Activated T-helper 1 cell treated with Interleukin-2 at 50 U/mL for 16 hours (primary cell): ENCODE measurements around the gene PRKRA.
"Not testable (repeated sequence)": the region's sequence is repeated elsewhere in the genome, so short reads cannot be mapped to it uniquely, and the experiment has no call there.

Source experiments
- DNase-seq: peaks from one replicate; pipeline ENCODE4 v3.0.0-alpha.2; 2020; ENCODE audit warnings: low read depth

Gene PRKRA

GRCh38 chr2:178413472-178414265, 37.3 kb downstream of the PRKRA start:
- DNase-seq = peak; percentile 45

GRCh38 chr2:178412453-178412852, 38.5 kb downstream of the PRKRA start:
- not testable (repeated sequence) for DNase-seq

- no peak for DNase-seq
These were observed 38.9 kb downstream of the PRKRA start for GRCh38 chr2:178412047-178412446.

- no peak for DNase-seq
These were observed 41.7 kb downstream of the PRKRA start for GRCh38 chr2:178409261-178409660.

- no peak for DNase-seq
These were observed 46.6 kb downstream of the PRKRA start for GRCh38 chr2:178404368-178404767.

- DNase-seq = no peak
These were observed 47.2 kb downstream of the PRKRA start for GRCh38 chr2:178403671-178404306.

- DNase-seq = no peak
These were observed 49.0 kb downstream of the PRKRA start for GRCh38 chr2:178401994-178402437.

- no peak for DNase-seq
These were observed 53.9 kb downstream of the PRKRA start for GRCh38 chr2:178397002-178397605.

- no peak for DNase-seq
These were observed 54.9 kb downstream of the PRKRA start for GRCh38 chr2:178395941-178396570.

- no peak for DNase-seq
These were observed 55.7 kb downstream of the PRKRA start for GRCh38 chr2:178395295-178395694.

GRCh38 chr2:178394859-178395258, 56.1 kb downstream of the PRKRA start:
- DNase-seq = no peak

GRCh38 chr2:178392215-178392614, 58.8 kb downstream of the PRKRA start:
- DNase-seq = no peak

- no peak for DNase-seq
These were observed 59.3 kb downstream of the PRKRA start for GRCh38 chr2:178391701-178392100.

- no peak for DNase-seq
These were observed 62.7 kb downstream of the PRKRA start for GRCh38 chr2:178388287-178388686.

- no peak for DNase-seq
These were observed 63.9 kb downstream of the PRKRA start for GRCh38 chr2:178386986-178387597.

GRCh38 chr2:178385595-178386148, 65.3 kb downstream of the PRKRA start:
- no peak for DNase-seq

- no peak for DNase-seq
These were observed 67.3 kb downstream of the PRKRA start for GRCh38 chr2:178383718-178384117.
